ENCODE measurements around the gene ZBTB44. TPM values are rescaled to one million over a fixed set of nuclear protein-coding genes. Genes with fewer than 3 reads are reported as not detected.
"Not testable (repeated sequence)": the region's sequence is repeated elsewhere in the genome, so short reads cannot be mapped to it uniquely, and the experiment has no call there.

Gene ZBTB44
- polyA plus RNA-seq, 1 of the 3 experiments (the other 2 are of a cell fraction) = 5.0 TPM

GRCh38 chr11:130234315-130234714 is 80.4 kb downstream of the ZBTB44 start:
- H3K9ac ChIP-seq = no peak overlapping the region
- no peaks in the 10 kb centered on the region for H3K9me2 ChIP-seq
- TF ChIP-seq NFIC (IDR thresholded peaks at IDR 0.05; ENCODE audit: borderline replicate concordance) (no peak), RXRA (IDR thresholded peaks at IDR 0.05; ENCODE audit: borderline replicate concordance, low read depth) (no peak), SIN3A (IDR thresholded peaks at IDR 0.05; ENCODE audit: borderline replicate concordance, low read depth, low read length) (no peak), RCOR1 (IDR thresholded peaks at IDR 0.05; ENCODE audit: low read length) (no peak), RFX5 (IDR thresholded peaks at IDR 0.05; ENCODE audit: low read length) (no peak), TEAD4 (IDR thresholded peaks at IDR 0.05; ENCODE audit: borderline replicate concordance, insufficient read depth) (no peak), FOSL2 (IDR thresholded peaks at IDR 0.05; ENCODE audit: borderline replicate concordance, low read depth) (no peak), POLR2AphosphoS5 (IDR thresholded peaks at IDR 0.05; ENCODE audit: low read depth, low read length) (no peak)
- TF ChIP-seq, protein P1, sequence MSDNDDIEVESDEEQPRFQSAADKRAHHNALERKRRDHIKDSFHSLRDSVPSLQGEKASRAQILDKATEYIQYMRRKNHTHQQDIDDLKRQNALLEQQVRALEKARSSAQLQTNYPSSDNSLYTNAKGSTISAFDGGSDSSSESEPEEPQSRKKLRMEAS (IDR thresholded peaks at IDR 0.05; ENCODE audit: low read depth) = no peak
- H4K20me1 ChIP-seq (ENCODE audit: insufficient read depth) = no peaks in the 10 kb centered on the region
- H3K36me3 ChIP-seq (replicated peaks in 1 of 2; ENCODE audit: control insufficient read depth in 1 of 2, insufficient read depth in 2 of 2, low read length in 1 of 2) = peaks cover 28 to 43% of the 10 kb centered on the region in 2 experiments
- H3K4me2 ChIP-seq = no peak overlapping the region
- H3K4me1 ChIP-seq (ENCODE audit: control insufficient read depth in 1 of 2, insufficient read depth in 2 of 2, low read depth in 1 of 2, low read length in 1 of 2) = no peaks in the 10 kb centered on the region; a peak in 2 of 4 replicates
- ChIA-PET CTCF (no interaction called here), POLR2A (no interaction called here)
- H2AFZ ChIP-seq (ENCODE audit: low read depth) = no peak overlapping the region
- H3K4me3 ChIP-seq (ENCODE audit: low read depth in 2 of 2, low read length in 1 of 2) = no peak overlapping the region
- no peaks in the 10 kb centered on the region for H3K27me3 ChIP-seq (ENCODE audit: insufficient read depth)
- H3K79me2 ChIP-seq (ENCODE audit: insufficient read depth) = no peaks in the 10 kb centered on the region
- no peak overlapping the region for H3K27ac ChIP-seq (ENCODE audit: low read depth in 2 of 2, low read length in 1 of 2)
- H3F3A ChIP-seq (replicated peaks; ENCODE audit: insufficient read depth) = no peaks in the 10 kb centered on the region
- H3K9me3 ChIP-seq = no peaks in the 10 kb centered on the region
- no peak for DNase-seq

DNA sequence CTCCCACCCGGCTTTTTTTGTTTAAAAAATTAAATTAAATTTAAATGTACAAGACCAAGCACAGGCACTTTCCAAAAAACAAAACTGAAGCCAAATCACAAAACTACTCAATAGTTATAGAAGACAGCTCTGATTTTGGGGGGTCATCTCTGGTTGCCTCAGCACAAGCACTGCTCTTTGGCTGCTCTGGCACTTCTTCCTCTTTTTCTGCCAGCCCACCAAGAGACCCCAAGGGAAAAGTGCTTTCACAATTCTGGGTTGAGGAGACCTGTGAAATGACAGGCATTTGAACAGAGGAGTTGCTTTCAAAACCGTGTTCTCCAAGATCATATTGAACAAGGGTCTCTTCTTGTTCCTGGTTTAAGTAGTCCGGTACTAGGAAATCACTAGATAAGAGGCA is 80.8 kb downstream of the ZBTB44 start:
- POLR2A ChIA-PET; H3K9ac ChIP-seq; H3K4me1 ChIP-seq (ENCODE audit: control insufficient read depth in 1 of 2, insufficient read depth in 2 of 2, low read depth in 1 of 2, low read length in 1 of 2); H4K20me1 ChIP-seq (ENCODE audit: insufficient read depth); H3K27me3 ChIP-seq (ENCODE audit: insufficient read depth); H3K4me2 ChIP-seq; H2AFZ ChIP-seq (ENCODE audit: low read depth); H3K9me3 ChIP-seq; H3K9me2 ChIP-seq; H3K27ac ChIP-seq (ENCODE audit: low read depth in 2 of 2, low read length in 1 of 2); H3K4me3 ChIP-seq (ENCODE audit: low read depth in 2 of 2, low read length in 1 of 2); H3F3A ChIP-seq (replicated peaks; ENCODE audit: insufficient read depth); CTCF ChIA-PET; H3K79me2 ChIP-seq (ENCODE audit: insufficient read depth); DNase-seq: not testable (repeated sequence)
- WGBS (ENCODE audit: low lambda C conversion rate) = 85% methylated on average over 3 of the region's 3 CpGs
- H3K36me3 ChIP-seq (replicated peaks in 1 of 2; ENCODE audit: control insufficient read depth in 1 of 2, insufficient read depth in 2 of 2, low read length in 1 of 2) = peaks cover 28 to 39% of the 10 kb centered on the region in 2 experiments

- POLR2A ChIA-PET; H2AFZ ChIP-seq (ENCODE audit: low read depth); H3K4me2 ChIP-seq; H3F3A ChIP-seq (replicated peaks; ENCODE audit: insufficient read depth); H3K9ac ChIP-seq; H3K4me3 ChIP-seq (ENCODE audit: low read depth in 2 of 2, low read length in 1 of 2); H4K20me1 ChIP-seq (ENCODE audit: insufficient read depth); CTCF ChIA-PET; H3K4me1 ChIP-seq (ENCODE audit: control insufficient read depth in 1 of 2, insufficient read depth in 2 of 2, low read depth in 1 of 2, low read length in 1 of 2); H3K79me2 ChIP-seq (ENCODE audit: insufficient read depth); DNase-seq; H3K9me2 ChIP-seq; H3K27me3 ChIP-seq (ENCODE audit: insufficient read depth); H3K27ac ChIP-seq (ENCODE audit: low read depth in 2 of 2, low read length in 1 of 2); H3K9me3 ChIP-seq: not testable (repeated sequence)
- peaks cover 28 to 35% of the 10 kb centered on the region in 2 experiments for H3K36me3 ChIP-seq (replicated peaks in 1 of 2; ENCODE audit: control insufficient read depth in 1 of 2, insufficient read depth in 2 of 2, low read length in 1 of 2)
Observed at GRCh38 chr11:130233486-130233885, 81.2 kb downstream of the ZBTB44 start.

Data from SK-N-SH (cell line).